ENCODE data around the gene GSG1.

DNA sequence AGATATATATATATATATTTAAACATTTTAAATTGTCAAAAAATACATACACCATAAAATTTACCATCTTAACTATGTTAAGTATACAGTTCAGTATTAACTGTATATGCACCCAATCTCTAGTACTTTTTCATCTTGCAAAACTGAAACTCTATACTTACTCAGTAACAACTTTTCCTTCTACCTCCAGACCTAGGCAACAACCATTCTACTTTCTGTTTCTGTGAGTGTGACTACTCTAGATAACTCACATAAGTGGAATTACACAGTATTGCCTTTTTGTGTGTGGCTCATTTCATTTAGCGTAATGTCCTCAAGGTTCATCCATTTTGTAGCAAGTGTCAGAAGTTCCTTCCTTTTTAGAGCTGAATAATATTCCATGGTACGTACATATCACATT, 51.0 kb downstream of the GSG1 start:
- no peak for TF ChIP-seq CTCF (IDR thresholded peaks at IDR 0.05)
- no peak for TF ChIP-seq POLR2A (IDR thresholded peaks at IDR 0.05)
